Kidney tubule cell (primary cell): Measurements from ENCODE around the gene PTX3.

Experiments
- DNase-seq: peaks from one replicate; pipeline ENCODE4 v3.0.0-alpha.2; 2018; ENCODE audit warnings: low spot score

Gene PTX3

DNA sequence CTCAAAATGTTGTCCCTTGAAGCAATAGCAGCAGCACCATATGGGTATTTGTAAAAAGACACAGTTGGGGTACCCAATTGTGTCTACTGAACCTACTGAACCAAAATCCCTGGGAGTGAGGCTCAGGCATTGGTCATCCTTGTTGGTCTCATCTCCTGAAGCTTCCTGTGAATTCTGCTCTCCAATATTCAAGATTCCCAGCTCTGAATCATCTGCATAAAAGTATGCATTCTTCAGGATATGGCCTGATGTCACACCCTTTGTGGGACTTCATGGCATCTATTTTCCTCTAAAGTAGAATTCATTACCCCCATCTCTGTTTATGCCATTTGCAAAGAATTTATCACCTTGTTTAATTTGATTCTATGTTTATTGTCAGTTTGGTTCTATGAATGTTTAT is 13.3 kb upstream of the PTX3 start:
- DNase-seq = peak; percentile 53

- DNase-seq = no peak
These were observed 8.7 kb upstream of the PTX3 start for GRCh38 chr3:157427901-157428300.

DNA sequence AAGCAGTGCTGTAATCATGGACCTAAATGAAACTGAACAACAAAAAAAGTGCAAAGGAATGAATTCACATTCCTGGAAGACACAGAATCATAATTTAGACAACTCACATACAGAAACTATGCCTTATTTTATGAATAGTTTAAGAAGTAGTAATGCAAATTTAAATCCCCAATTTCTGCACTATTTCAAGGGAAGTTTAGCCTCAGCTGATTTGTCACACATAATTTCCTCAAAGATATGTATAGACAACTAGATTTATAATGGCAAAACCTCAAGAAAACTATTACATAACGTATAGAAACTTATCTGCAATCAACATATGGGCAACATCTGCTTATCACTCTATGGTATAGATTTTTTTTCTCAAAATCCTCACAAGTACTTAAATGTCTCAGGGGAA is 7.8 kb upstream of the PTX3 start:
- no peak for DNase-seq

- DNase-seq = peak; percentile 53
These were observed 6.9 kb upstream of the PTX3 start for GRCh38 chr3:157429708-157430107.

DNA sequence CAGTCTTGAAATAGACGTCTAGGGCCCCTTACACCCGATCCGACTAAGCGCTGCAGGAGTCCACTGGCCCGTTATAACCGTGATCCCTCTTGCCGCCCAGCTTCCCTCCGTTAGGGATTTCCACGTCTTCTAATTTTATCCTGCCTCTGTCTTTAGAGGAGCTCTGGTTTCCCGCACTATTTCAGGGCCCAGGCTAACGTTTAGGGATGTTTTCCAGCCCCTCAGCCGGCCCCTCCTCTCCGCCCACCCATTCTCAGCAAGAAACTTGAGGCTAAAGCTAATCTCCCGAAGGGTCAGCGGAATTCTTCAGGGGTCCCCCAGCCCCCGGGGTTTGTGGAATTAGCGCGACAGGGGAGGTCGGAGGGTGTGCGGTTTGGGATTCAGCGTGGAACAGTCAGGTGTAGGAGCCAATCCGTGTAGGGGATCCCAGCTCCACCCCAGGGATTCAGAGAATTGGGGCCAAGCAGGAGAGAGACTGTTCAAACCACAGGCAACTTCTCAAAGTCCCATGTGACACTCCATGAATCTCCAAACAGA is 1.6 kb downstream of the PTX3 start:
- no peak for DNase-seq

DNA sequence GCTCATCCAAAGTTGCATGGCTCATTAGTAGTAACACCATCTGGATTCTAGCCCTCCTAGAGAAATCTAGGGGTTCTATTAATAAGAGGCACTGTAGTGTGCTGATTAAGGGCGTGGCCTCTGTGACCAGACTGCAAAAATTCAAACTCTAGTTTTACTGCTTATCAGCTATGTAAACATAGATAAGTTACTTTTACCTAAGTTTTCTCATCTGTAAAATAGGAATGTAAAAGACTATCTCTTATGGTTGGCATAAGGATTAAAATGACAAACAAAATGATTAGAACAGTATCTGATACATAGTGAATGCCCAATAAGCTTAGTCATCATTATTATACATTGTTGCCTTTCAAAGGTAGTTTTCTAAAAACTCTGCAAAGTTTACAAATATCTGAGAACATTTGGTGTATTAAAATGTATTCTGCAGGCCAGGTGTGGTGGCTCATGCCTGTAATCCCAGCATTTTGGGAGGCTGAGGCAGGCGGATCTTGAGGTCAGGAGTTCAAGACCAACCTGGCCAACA is 4.5 kb downstream of the PTX3 start:
- no peak for DNase-seq

- DNase-seq = no peak
These were observed 6.1 kb downstream of the PTX3 start for GRCh38 chr3:157442729-157443128.

DNA sequence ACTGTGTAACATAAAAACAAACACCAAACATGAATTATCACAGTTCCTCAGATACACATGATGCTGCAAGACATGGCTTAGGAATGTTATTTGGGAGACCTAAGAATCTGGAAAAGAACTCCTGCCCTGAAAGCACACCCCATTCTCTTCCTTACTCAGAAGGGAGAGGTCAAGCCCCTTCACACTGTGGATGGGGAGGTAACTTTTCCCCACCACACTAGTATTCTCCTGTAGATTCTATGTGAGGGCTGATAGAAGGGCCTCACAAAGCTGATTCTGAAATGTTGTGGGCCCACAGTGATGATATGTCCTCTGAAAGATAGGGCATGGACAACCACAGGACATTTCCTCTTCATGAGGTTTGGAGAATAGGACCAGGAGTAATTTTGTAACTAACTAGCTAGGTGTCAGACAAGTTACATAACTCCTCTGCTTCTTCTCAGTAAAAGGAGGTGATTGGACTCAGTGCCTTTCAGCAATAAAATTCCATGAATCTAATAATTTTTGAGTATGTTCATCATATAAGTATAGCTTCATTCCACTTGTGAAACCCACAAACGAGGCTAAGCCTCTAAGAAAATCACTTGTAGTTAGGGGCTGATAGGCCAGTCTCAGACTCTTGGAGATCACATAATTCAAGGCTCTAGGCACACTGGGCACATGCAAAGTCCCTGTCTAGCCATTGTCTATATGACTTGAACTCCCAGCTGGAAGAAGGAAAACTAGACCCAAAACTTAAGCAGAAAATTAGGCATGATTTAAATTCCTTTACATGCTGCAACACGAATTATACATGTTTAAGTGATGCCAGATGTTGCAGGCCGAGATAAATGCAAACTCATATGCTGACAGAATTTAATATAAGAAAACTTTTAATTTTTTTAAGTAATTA is 7.5 kb downstream of the PTX3 start:
- DNase-seq = no peak

- DNase-seq = no peak
These were observed 8.1 kb downstream of the PTX3 start for GRCh38 chr3:157444797-157445184.

- no peak for DNase-seq
These were observed 9.2 kb downstream of the PTX3 start for GRCh38 chr3:157445857-157446256.

DNA sequence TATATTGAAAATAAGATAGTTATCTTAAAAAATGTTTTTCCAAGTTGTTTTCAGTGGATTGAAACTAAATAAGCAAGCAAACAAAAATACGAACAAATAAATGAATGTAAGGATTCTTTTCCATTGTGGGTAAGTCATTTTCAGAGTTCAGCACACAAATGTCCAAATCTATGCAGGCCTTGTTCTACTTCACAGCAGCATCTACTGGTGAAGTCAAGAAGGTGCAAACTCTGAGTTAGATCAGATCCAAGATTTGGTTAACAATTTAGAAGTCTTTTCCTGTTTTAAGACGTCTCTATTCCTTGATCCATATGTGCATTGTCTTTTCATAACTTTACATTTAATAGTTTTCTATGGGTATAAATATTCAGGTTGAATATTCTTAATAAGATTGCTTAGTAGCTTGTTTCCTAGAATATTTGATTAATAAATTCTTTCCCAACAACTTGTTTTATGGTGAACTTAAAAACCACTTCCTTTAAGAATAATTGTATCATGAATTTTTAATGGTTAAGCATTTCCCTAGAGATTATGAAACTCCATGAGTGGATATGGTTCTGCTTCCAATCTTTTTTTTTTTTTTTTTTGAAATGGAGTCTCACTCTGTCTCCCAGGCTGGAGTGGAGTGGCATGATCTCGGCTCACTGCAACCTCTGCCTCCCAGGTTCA is 10.5 kb downstream of the PTX3 start:
- peak; percentile 48 for DNase-seq

- no peak for DNase-seq
These were observed 15.4 kb downstream of the PTX3 start for GRCh38 chr3:157452097-157452496.

DNA sequence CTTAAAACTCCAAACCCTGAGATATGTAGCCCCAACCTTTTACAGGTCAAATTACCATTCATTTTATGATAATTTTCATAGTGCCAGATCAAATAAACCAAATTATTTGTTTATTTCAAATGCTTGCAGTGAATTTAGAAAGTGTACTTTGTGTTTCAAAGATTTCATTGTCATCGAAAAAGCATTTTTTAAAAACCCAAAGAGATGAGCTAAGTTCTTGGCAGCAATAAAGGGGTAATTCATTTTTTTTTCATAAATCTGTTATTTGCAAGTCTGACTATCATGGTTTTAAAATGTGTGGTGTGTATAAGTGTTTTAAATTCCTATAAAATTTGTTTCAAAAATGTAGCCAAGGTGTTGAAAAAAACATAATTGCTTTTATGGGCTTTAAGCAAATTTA is 17.2 kb downstream of the PTX3 start:
- DNase-seq = no peak

- no peak for DNase-seq
These were observed 23.1 kb downstream of the PTX3 start for GRCh38 chr3:157459706-157460105.

DNA sequence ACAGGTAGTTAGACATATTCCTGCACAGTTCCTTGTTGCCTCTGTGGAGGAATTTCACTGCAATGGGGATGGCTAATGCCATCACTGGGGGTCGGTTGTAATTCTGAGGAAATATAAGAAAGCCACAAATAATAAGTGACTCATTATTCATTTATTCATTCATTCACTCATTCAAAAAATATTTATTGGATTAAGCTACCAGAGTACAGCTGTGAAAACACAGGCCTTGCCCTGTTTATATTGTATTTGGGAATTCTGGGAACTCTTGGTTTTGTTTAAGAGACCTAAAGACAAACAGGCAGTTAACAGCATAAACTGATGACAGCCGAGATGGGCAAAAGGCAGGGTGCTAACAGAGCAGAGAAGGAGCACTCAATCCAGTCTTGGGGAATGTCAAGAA is 23.6 kb downstream of the PTX3 start:
- DNase-seq = peak; percentile 71

DNA sequence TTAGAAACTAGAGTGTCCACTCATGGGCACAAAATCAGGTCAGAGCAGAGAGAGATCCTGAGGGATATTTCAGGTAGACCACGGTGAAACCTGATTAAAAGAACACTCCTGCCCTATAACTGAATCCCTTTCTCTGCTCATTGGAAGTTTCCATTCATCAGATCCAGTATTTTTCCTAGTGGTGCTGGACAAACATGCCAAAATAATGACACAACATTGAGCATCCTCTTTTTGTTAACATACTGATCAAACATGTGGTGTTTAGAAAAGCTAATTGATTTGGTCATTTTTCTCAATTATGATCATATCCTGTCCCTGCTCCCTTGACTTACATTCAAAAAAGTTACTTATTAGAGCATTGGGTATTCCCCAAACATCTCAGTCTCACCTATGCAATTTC is 27.2 kb downstream of the PTX3 start:
- DNase-seq = no peak

GRCh38 chr3:157464321-157464720 is 27.7 kb downstream of the PTX3 start:
- no peak for DNase-seq

- no peak for DNase-seq
These were observed 29.1 kb downstream of the PTX3 start for GRCh38 chr3:157465741-157466140.

DNA sequence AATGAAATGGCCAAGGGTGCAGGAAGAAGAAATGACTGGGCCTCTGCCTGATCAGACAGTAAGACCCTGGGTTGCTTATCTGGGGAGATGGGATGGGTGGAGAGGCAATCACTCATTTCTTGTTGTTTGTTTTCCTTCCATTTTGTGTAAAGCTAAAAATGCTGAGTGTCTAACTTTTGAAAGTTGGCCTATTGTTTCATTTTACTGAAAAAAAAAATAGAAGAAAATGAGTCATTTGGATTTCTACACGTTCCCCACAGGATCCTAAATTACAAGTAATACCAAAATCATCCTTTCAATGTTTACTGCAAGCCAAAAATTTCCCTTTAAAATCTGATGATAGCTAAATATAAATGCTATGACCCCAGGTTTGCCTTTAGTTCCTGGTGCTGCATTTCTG is 30.6 kb downstream of the PTX3 start:
- no peak for DNase-seq

DNA sequence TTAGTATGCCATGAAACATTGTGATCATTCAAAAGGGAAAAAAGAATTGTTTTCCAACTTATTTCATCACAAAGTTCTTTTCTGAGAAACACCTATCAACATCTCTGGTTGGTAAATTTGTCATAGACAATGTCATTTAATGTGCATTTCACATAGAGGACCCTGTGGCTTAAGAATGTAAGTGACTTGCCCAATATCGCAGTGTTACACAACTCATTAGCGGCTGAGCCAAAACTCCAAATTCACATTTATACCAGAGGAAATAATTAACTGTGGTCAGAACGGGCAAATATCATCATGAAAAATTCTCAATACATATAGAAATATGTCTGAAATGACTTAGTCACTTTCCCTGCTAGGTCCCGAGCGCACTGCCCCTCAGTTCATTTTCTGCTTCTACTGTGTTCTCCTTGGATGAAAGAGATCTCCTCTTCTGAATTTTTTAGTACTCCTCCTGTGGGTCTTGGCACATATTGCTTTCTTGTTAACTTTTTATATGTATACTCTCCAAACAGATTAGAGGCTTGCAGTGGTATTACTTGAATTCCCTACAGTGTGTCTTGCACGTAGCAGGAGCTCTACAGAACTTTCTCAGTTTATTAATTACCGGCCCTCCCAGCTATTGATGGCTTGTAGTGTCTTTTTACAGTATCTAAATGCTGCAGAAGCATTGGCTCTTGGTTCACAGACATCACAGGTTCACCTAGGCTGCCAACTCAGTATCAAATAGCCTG is 33.1 kb downstream of the PTX3 start:
- DNase-seq = no peak

DNA sequence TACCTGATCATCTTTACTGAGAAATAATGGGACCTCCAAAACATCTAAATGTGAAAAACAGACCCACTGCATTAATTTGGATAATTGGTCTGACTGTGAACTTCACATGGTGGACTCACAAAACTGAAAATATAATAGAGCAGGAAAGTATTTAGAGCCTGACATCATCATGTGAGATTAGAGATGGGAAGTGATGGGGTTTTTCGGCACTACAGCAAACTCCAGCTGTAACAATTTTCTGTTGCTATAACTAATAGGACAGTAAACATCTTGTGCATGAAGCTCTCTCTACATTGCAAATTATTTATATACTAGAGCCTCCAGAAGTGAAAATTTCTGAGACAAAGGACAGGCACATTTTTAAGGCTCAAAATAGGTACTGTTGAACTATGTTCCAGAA is 34.4 kb downstream of the PTX3 start:
- DNase-seq = no peak

DNA sequence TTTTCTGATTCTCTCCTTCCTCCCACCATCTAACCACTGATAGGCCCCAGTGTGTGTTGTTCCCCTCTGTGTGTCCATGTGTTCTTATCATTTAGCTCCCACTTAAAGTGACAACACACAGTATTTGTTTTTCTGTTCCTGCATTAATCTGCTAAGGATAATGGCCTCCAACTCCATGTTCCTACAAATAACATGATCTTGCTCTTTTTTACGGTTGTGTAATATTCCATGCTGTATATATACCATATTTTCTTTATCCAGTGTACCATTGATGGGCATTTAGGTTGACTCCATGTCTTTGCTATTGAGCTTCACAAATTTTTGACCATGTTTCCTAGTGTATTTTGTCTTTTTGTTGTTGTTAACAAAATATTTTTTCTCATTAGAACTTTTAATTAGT is 36.0 kb downstream of the PTX3 start:
- DNase-seq = no peak
